H1 (cell line): ENCODE results near the gene PIP5K1B. TPM values are rescaled to one million over a fixed set of nuclear protein-coding genes. Genes with fewer than 3 reads are reported as not detected.

Experiments
- BRCA1 ChIP-seq: IDR thresholded peaks from 2 replicates; pipeline ENCODE4 v1.6.1; 2012; ENCODE audit warnings: low read depth, low read length, improper control_type of control experiment
- CEBPB ChIP-seq: IDR thresholded peaks from 2 replicates; pipeline ENCODE4 v1.6.1; 2012; ENCODE audit warnings: low read depth, low read length
- CHD2 ChIP-seq: IDR thresholded peaks from 2 replicates; pipeline ENCODE4 v1.6.1; 2012; ENCODE audit warnings: low read length, improper control_type of control experiment
- CHD7 ChIP-seq: fragments of 300-600 bp; sonication (generic); IDR thresholded peaks from 2 replicates; pipeline ENCODE4 v1.7.1; 2012; ENCODE audit warnings: low read length, moderate library complexity, mild to moderate bottlenecking, inconsistent platforms; ENCODE audit not compliant: insufficient replicate concordance
- FOSL1 ChIP-seq: IDR thresholded peaks from 2 replicates; pipeline ENCODE4 v1.6.1; 2011; ENCODE audit warnings: mild to moderate bottlenecking, low read depth, low read length, moderate library complexity; ENCODE audit not compliant: insufficient read depth
- KDM5A ChIP-seq: fragments of 200-600 bp; IDR thresholded peaks from 2 replicates; pipeline ENCODE4 v1.7.1; 2012; ENCODE audit warnings: mild to moderate bottlenecking, low read length, inconsistent platforms, mixed read lengths
- POLR2AphosphoS5 ChIP-seq: IDR thresholded peaks from 2 replicates; pipeline ENCODE4 v1.6.1; 2011; ENCODE audit warnings: low read depth, low read length
- SP4 ChIP-seq: IDR thresholded peaks from 2 replicates; pipeline ENCODE4 v1.6.1; 2012; ENCODE audit warnings: low read length, inconsistent platforms
- SUZ12 ChIP-seq: fragments of 200-600 bp; sonication (generic); IDR thresholded peaks from 2 replicates; pipeline ENCODE4 v1.6.1; 2012; ENCODE audit warnings: mild to moderate bottlenecking, inconsistent platforms, low read length, moderate library complexity, mixed read lengths
- TAF1 ChIP-seq: IDR thresholded peaks from 2 replicates; pipeline ENCODE4 v1.6.1; 2011; ENCODE audit warnings: mild to moderate bottlenecking, low read depth, low read length
- polyA plus RNA-seq, 7 experiments: library from polyadenylated mRNA; depleted of rRNA in 3 of 7; stranded (reverse) in 5 of 7; unstranded in 2 of 7; fragments of >200 nt in 5 of 7; fragments of 200-250 nt in 2 of 7; gene quantifications; 1 replicate in 5 of 7; 2 replicates in 1 of 7; 4 replicates in 1 of 7; pipeline versions ENCODE4 v1.2.1 to v1.2.3, GENCODE V29; 2011 to 2013; ENCODE audit warnings: missing spikeins in 2 of 7, mixed read lengths in 2 of 7
- total RNA-seq: library from RNA; stranded (reverse); fragmentation: NEBNext Ultra II Directional; extraction: Animal tissue kit (Norgen Biotek cat#: 25700); gene quantifications from 2 replicates; pipeline ENCODE4 v1.2.1, GENCODE V29; 2021

PIP5K1B gene
- total and polyA plus RNA-seq, 2 of the 8 experiments (the other 6 are each of a cell fraction or from before 2014, with no cell fraction given) = 4.7 to 7.7 TPM

- no peak for TF ChIP-seq CHD7
- TF ChIP-seq KDM5A = no peak
- TF ChIP-seq TAF1 = no peak
- no peak for TF ChIP-seq SUZ12
- TF ChIP-seq POLR2AphosphoS5 = no peak
- no peak for TF ChIP-seq BRCA1
- TF ChIP-seq SP4 = no peak
- no peak for TF ChIP-seq CEBPB
- TF ChIP-seq CHD2 = no peak
- no peak for TF ChIP-seq FOSL1
Observed at GRCh38 chr9:68869022-68869421, 164.0 kb downstream of the PIP5K1B start (continued).
